H1 (cell line): Measurements from ENCODE around the gene DGKD. TPM values are rescaled to one million over a fixed set of nuclear protein-coding genes. Genes with fewer than 3 reads are reported as not detected.

Experiments
- CTCF ChIA-PET: fragments of 300-600 bp; sonication (Branson Sonifier 250); formaldehyde crosslinking; loops from one replicate; lab custom pipeline; 2021; ENCODE audit not compliant: partially characterized antibody; lab: Charles Lee
- POLR2A ChIA-PET: fragments of 300-600 bp; sonication (Branson Sonifier 250); formaldehyde crosslinking; loops from one replicate; lab custom pipeline; 2021; ENCODE audit warnings: inconsistent platforms; ENCODE audit not compliant: partially characterized antibody; lab: Charles Lee
- DNase-seq, 2 experiments: peaks; one replicate each; pipeline versions ENCODE4 v3.0.0 to v3.0.0-alpha.2; 2010 to 2022; ENCODE audit warnings: low spot score in 2 of 2, low read depth in 1 of 2, mixed read lengths in 1 of 2
- FAIRE-seq: peaks from 2 replicates; lab custom pipeline; 2011; peaks lifted over from hg19 to GRCh38; lab: Jason Lieb, UNC
- H2AFZ ChIP-seq: 2 replicates; pipeline ENCODE4 v1.8.1; 2012; ENCODE audit warnings: low read length, inconsistent platforms
- H2AK5ac ChIP-seq: 2 replicates; pipeline ENCODE4 v1.6.1; 2013; ENCODE audit warnings: low read depth, low read length
- H2BK120ac ChIP-seq: replicated peaks from 2 replicates; pipeline ENCODE3; 2013; ENCODE audit warnings: low read depth, low read length, inconsistent platforms
- H2BK12ac ChIP-seq: 2 replicates; pipeline ENCODE4 v1.6.1; 2013; ENCODE audit warnings: low read depth, low read length
- H2BK15ac ChIP-seq: 2 replicates; pipeline ENCODE4 v1.6.1; 2013; ENCODE audit warnings: low read length
- H2BK20ac ChIP-seq: 2 replicates; pipeline ENCODE4 v1.6.1; 2013; ENCODE audit warnings: low read length
- H2BK5ac ChIP-seq: 2 replicates; pipeline ENCODE4 v1.6.1; 2013; ENCODE audit warnings: low read depth, low read length
- H3K14ac ChIP-seq: 2 replicates; pipeline ENCODE4 v1.6.1; 2013; ENCODE audit warnings: inconsistent platforms; ENCODE audit not compliant: insufficient read length
- H3K18ac ChIP-seq: 2 replicates; pipeline ENCODE4 v1.6.1; 2013; ENCODE audit warnings: low read length; ENCODE audit errors: extremely low read depth
- H3K23ac ChIP-seq: 2 replicates; pipeline ENCODE4 v1.6.1; 2013; ENCODE audit warnings: inconsistent platforms; ENCODE audit not compliant: insufficient read length
- H3K23me2 ChIP-seq: 2 replicates; pipeline ENCODE4 v1.6.1; 2013; ENCODE audit warnings: low read depth, low read length
- H3K27ac ChIP-seq: 2 replicates; pipeline ENCODE4 v1.6.1; 2011; ENCODE audit warnings: low read depth, low read length, inconsistent platforms
- H3K27me3 ChIP-seq, 4 experiments: replicated peaks in 1 of 4; 1 replicate in 1 of 4; 2 replicates in 3 of 4; pipeline versions ENCODE4 v1.6.1 to v1.8.1; 2011 to 2013; ENCODE audit warnings: low read length in 3 of 4, mild to moderate bottlenecking in 3 of 4, inconsistent platforms in 2 of 4, mixed read lengths in 2 of 4, moderate library complexity in 1 of 4; ENCODE audit not compliant: control insufficient read depth in 3 of 4, insufficient read depth in 3 of 4; ENCODE audit errors: extremely low read depth in 1 of 4
- H3K36me3 ChIP-seq, 4 experiments: 2 replicates each; pipeline versions ENCODE4 v1.6.1 to v1.8.1; 2011 to 2013; ENCODE audit warnings: mild to moderate bottlenecking in 4 of 4, low read length in 3 of 4, moderate library complexity in 2 of 4, control low read depth in 1 of 4, inconsistent platforms in 1 of 4; ENCODE audit not compliant: insufficient read depth in 4 of 4, control insufficient read depth in 2 of 4
- H3K4ac ChIP-seq: replicated peaks from 2 replicates; pipeline ENCODE3; 2013; ENCODE audit warnings: low read length, low read depth, mixed read lengths, inconsistent platforms; ENCODE audit not compliant: insufficient read length
- H3K4me1 ChIP-seq, 4 experiments: replicated peaks in 1 of 4; 1 replicate in 1 of 4; 2 replicates in 3 of 4; pipeline versions ENCODE4 v1.6.1 to v1.8.1; 2011 to 2013; ENCODE audit warnings: low read length in 3 of 4, inconsistent platforms in 2 of 4, mixed read lengths in 1 of 4; ENCODE audit not compliant: insufficient read depth in 4 of 4, control insufficient read depth in 3 of 4
- H3K4me2 ChIP-seq, 2 experiments: 2 replicates each; pipeline versions ENCODE4 v1.6.1 to v1.8.1; 2011 to 2013; ENCODE audit warnings: low read depth in 2 of 2, low read length in 2 of 2, control low read depth in 1 of 2, inconsistent platforms in 1 of 2, mild to moderate bottlenecking in 1 of 2; ENCODE audit not compliant: insufficient read depth in 1 of 2
- H3K4me3 ChIP-seq, 4 experiments: fragments of 200-600, 300-600 bp in 1 of 4; sonication (generic), shearing (Covaris generic), sonication (Bioruptor Twin) in 1 of 4; 2 replicates each; pipeline versions ENCODE4 v1.5.1 to v1.8.1; 2011 to 2016; ENCODE audit warnings: low read length in 4 of 4, low read depth in 3 of 4, control low read depth in 2 of 4, inconsistent platforms in 2 of 4, mild to moderate bottlenecking in 2 of 4, mixed read lengths in 1 of 4, moderate library complexity in 1 of 4; ENCODE audit not compliant: insufficient read depth in 2 of 4; ENCODE audit errors: extremely low read depth in 1 of 4
- H3K56ac ChIP-seq: replicated peaks from 2 replicates; pipeline ENCODE3; 2013; ENCODE audit warnings: low read depth, mild to moderate bottlenecking, mixed read lengths, low read length, inconsistent platforms; ENCODE audit not compliant: insufficient read length
- H3K79me1 ChIP-seq: 2 replicates; pipeline ENCODE4 v1.6.1; 2013; ENCODE audit warnings: low read depth, low read length, control low read depth
- H3K79me2 ChIP-seq, 2 experiments: 2 replicates each; pipeline versions ENCODE4 v1.6.1 to v1.8.1; 2012 to 2013; ENCODE audit warnings: low read length in 2 of 2, mild to moderate bottlenecking in 2 of 2, inconsistent platforms in 1 of 2; ENCODE audit not compliant: insufficient read depth in 2 of 2, control insufficient read depth in 1 of 2
- H3K9ac ChIP-seq, 4 experiments: replicated peaks in 1 of 4; 1 replicate in 1 of 4; 2 replicates in 3 of 4; pipeline versions ENCODE4 v1.6.1 to v1.8.1; 2011 to 2013; ENCODE audit warnings: low read depth in 3 of 4, low read length in 3 of 4, control low read depth in 2 of 4, mild to moderate bottlenecking in 2 of 4, moderate library complexity in 2 of 4, inconsistent platforms in 1 of 4; ENCODE audit errors: extremely low read depth in 1 of 4
- H3K9me3 ChIP-seq, 2 experiments: 2 replicates each; pipeline versions ENCODE4 v1.6.1 to v1.8.1; 2012 to 2013; ENCODE audit warnings: mild to moderate bottlenecking in 2 of 2, moderate library complexity in 2 of 2, control low read depth in 1 of 2, inconsistent platforms in 1 of 2, low read depth in 1 of 2, low read length in 1 of 2, mixed read lengths in 1 of 2; ENCODE audit not compliant: insufficient read depth in 2 of 2
- H4K20me1 ChIP-seq, 2 experiments: replicated peaks in 1 of 2; 2 replicates each; pipeline versions ENCODE3 to v1.8.1; 2011 to 2013; ENCODE audit warnings: inconsistent platforms in 2 of 2, low read length in 2 of 2, mild to moderate bottlenecking in 1 of 2; ENCODE audit not compliant: insufficient read depth in 2 of 2, control insufficient read depth in 1 of 2
- H4K5ac ChIP-seq: 2 replicates; pipeline ENCODE4 v1.6.1; 2013; ENCODE audit warnings: low read length, low read depth, mixed read lengths, inconsistent platforms; ENCODE audit not compliant: insufficient read length
- H4K8ac ChIP-seq: 2 replicates; pipeline ENCODE4 v1.8.0; 2013; ENCODE audit warnings: mild to moderate bottlenecking, moderate library complexity, low read length, inconsistent platforms; ENCODE audit not compliant: insufficient read depth; ENCODE audit errors: extremely low read depth
- H4K91ac ChIP-seq: replicated peaks from 2 replicates; pipeline ENCODE3; 2013; ENCODE audit warnings: low read length, mixed read lengths, inconsistent platforms; ENCODE audit not compliant: insufficient read length
- ASH2L ChIP-seq: fragments of 200-600, 300-600 bp; sonication (generic); IDR thresholded peaks from one replicate; pipeline ENCODE4 v1.7.1; 2017; ENCODE audit warnings: low read length
- RAD21 ChIP-seq, 2 experiments: IDR thresholded peaks in 1 of 2; conservative IDR thresholded peaks in 1 of 2; 2 replicates each; pipeline ENCODE4 v1.6.1; 2011; ENCODE audit warnings: low read depth in 2 of 2, low read length in 2 of 2, improper control_type of control experiment in 1 of 2, inconsistent platforms in 1 of 2, mild to moderate bottlenecking in 1 of 2, moderate library complexity in 1 of 2
- SIX5 ChIP-seq: IDR thresholded peaks from 2 replicates; pipeline ENCODE4 v1.6.1; 2011; ENCODE audit warnings: mild to moderate bottlenecking, low read depth, low read length
- SP1 ChIP-seq: IDR thresholded peaks from 2 replicates; pipeline ENCODE4 v1.6.1; 2011; ENCODE audit warnings: low read depth, low read length
- TAF1 ChIP-seq: IDR thresholded peaks from 2 replicates; pipeline ENCODE4 v1.6.1; 2011; ENCODE audit warnings: mild to moderate bottlenecking, low read depth, low read length
- TBP ChIP-seq: IDR thresholded peaks from 2 replicates; pipeline ENCODE4 v1.6.1; 2011; ENCODE audit warnings: low read depth, low read length, improper control_type of control experiment
- WGBS, 2 experiments: shearing (Covaris generic) in 1 of 2; methylation state at CpG; one replicate each; pipeline versions ENCODE4 v1.1.6 to v1.1.7; 2013 to 2015; ENCODE audit warnings: low lambda C conversion rate in 2 of 2, mixed read lengths in 2 of 2, inconsistent platforms in 1 of 2, low coverage in 1 of 2, missing lambda C conversion rate in 1 of 2; ENCODE audit not compliant: insufficient replicate concordance in 2 of 2, insufficient coverage in 1 of 2, insufficient read length in 1 of 2; ENCODE audit errors: extremely low coverage in 1 of 2, missing lambda C conversion rate in 1 of 2; 5-methylcytosine and 5-hydroxymethylcytosine counted together
- polyA plus RNA-seq, 7 experiments: library from polyadenylated mRNA; depleted of rRNA in 3 of 7; stranded (reverse) in 5 of 7; unstranded in 2 of 7; fragments of >200 nt in 5 of 7; fragments of 200-250 nt in 2 of 7; gene quantifications; 1 replicate in 5 of 7; 2 replicates in 1 of 7; 4 replicates in 1 of 7; pipeline versions ENCODE4 v1.2.1 to v1.2.3, GENCODE V29; 2011 to 2013; ENCODE audit warnings: missing spikeins in 2 of 7, mixed read lengths in 2 of 7
- total RNA-seq: library from RNA; stranded (reverse); fragmentation: NEBNext Ultra II Directional; extraction: Animal tissue kit (Norgen Biotek cat#: 25700); gene quantifications from 2 replicates; pipeline ENCODE4 v1.2.1, GENCODE V29; 2021
- TF ChIP-seq, protein P1 (sequence below): IDR thresholded peaks from 2 replicates; pipeline ENCODE4 v1.6.1; 2012; ENCODE audit warnings: low read length, inconsistent platforms

The DGKD gene
- total and polyA plus RNA-seq, 2 of the 8 experiments (the other 6 are each of a cell fraction or from before 2014, with no cell fraction given), result 7.7 to 30.9 TPM

DNA sequence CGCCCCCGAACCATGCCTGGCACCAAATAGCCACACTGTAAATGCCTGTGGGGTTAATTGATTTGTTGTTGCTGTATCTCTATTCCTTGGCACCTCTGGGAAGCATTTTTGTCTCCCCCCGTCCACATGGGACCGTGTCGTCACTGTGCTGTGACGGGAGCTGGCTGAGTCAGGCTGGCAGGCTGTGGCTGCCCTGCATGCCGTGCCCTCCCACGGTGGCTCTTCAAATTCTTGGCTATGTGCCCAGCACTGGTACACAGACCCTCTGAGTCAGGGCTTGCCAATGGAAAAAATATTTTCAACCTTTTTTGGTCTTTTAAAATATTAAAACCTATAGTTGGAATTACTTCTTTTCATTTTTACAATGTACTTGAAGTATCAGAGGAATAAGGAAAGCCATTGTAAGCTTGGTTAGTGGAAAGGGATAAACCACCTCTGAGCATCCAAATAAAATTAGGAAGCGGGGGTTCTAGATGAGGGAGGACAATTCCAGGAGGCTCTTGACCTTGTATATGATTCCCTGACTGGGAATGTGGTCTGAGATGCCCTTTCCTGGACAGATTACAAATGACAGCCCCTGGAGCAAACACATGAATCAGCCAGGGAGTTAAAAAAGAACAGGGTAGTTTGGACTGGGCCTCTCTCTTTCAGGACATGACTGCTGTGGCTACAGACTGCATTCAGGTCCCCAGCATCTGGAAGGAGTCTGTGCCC lies 59.4 kb downstream of the DGKD start:
- FAIRE-seq, result no peak
- Histone ChIP-seq H3K36me3 (no peaks in the 10 kb centered on the region; a peak in 1 of 8 replicates), H3K18ac (no peak overlapping the region), H3K56ac (no peak overlapping the region), H3K23me2 (no peaks in the 10 kb centered on the region), H4K5ac (no peak overlapping the region), H2BK120ac (no peak overlapping the region), H3K4ac (no peak overlapping the region), H4K20me1 (peaks cover 0 to 2% of the 10 kb centered on the region in 2 experiments), H2BK15ac (no peak overlapping the region), H3K27ac (no peak overlapping the region), H3K14ac (no peak overlapping the region), H3K4me1 (no peaks in the 10 kb centered on the region; a peak in 1 of 7 replicates), H2BK20ac (no peak overlapping the region), H3K27me3 (no peaks in the 10 kb centered on the region), H3K9me3 (peaks cover 8 to 9% of the 10 kb centered on the region in 2 experiments; a peak in 3 of 4 replicates), H3K4me3 (no peak overlapping the region), H2BK12ac (no peak overlapping the region), H2AK5ac (no peak overlapping the region), H2BK5ac (no peak overlapping the region), H4K91ac (no peak overlapping the region), H3K4me2 (no peak overlapping the region), H3K23ac (no peak overlapping the region), H3K9ac (no peak overlapping the region), H3K79me2 (no peaks in the 10 kb centered on the region), H3K79me1 (0 out of 2 replicates have a peak, but pooled peaks cover 2% of the 10 kb centered on the region), H4K8ac (no peak overlapping the region), H2AFZ (no peak overlapping the region)
- TF ChIP-seq TBP (no peak), TAF1 (no peak), SIX5 (no peak), RAD21 (IDR thresholded peaks at IDR 0.05 in 1 of 2, conservative IDR thresholded peaks at IDR 0.05 in 1 of 2; ENCODE audit: low read depth in 2 of 2, low read length in 2 of 2) (no peak), ASH2L (no peak), SP1 (no peak)
- TF ChIP-seq, protein P1, sequence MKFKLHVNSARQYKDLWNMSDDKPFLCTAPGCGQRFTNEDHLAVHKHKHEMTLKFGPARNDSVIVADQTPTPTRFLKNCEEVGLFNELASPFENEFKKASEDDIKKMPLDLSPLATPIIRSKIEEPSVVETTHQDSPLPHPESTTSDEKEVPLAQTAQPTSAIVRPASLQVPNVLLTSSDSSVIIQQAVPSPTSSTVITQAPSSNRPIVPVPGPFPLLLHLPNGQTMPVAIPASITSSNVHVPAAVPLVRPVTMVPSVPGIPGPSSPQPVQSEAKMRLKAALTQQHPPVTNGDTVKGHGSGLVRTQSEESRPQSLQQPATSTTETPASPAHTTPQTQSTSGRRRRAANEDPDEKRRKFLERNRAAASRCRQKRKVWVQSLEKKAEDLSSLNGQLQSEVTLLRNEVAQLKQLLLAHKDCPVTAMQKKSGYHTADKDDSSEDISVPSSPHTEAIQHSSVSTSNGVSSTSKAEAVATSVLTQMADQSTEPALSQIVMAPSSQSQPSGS, result no peak
- 92% methylated on average over 9 of the region's 9 CpGs; no CpG with 5 or more reads in 1 of the 2 experiments for WGBS, 2 experiments
- POLR2A ChIA-PET, result no interaction called here
- DNase-seq, result peak in 1 of 2 experiments; percentile 22
- CTCF ChIA-PET, result interaction anchor here (0.9 to 3.5 kb wide), 5 partner anchors 11 to 419 kb away, joined by 3 to 26 read pairs (median 4); no protein-coding TSS in a partner anchor
